Gastroesophageal sphincter (tissue), 3 donors: Measurements from ENCODE around the gene NDUFA1.
"Not testable (repeated sequence)": the region's sequence is repeated elsewhere in the genome, so short reads cannot be mapped to it uniquely, and the experiment has no call there.

Experiments used
- CTCF ChIP-seq, 4 experiments: fragments of 200-600 bp in 2 of 4; fragments of 450-650 bp in 2 of 4; sonication (generic) in 1 of 4; IDR thresholded peaks; one replicate each; pipeline ENCODE4 v1.5.1; 2017 to 2019; ENCODE audit warnings: antibody characterized with exemption in 4 of 4, mild to moderate bottlenecking in 2 of 4, moderate library complexity in 2 of 4
- POLR2AphosphoS5 ChIP-seq: sonication (generic); formaldehyde crosslinking; IDR thresholded peaks from one replicate; pipeline ENCODE4 v1.6.1; 2017; ENCODE audit warnings: antibody characterized with exemption

- TF ChIP-seq CTCF (IDR thresholded peaks at IDR 0.05); POLR2AphosphoS5: not testable (repeated sequence)
These were observed 19.0 kb downstream of the NDUFA1 start for GRCh38 chrX:119890626-119891025.
